PFSK-1 (cell line): ENCODE results near the gene SMPDL3A.

ENCODE experiments used
- FOXP2 ChIP-seq: optimal IDR thresholded peaks from 2 replicates; pipeline ENCODE3; 2011; ENCODE audit warnings: borderline replicate concordance, control low read depth, inconsistent platforms; ENCODE audit not compliant: insufficient read depth; ENCODE audit errors: extremely low read length, extremely low read depth
- POLR2AphosphoS5 ChIP-seq: IDR thresholded peaks from 2 replicates; pipeline ENCODE4 v1.6.1; 2012; ENCODE audit warnings: low read depth, mild to moderate bottlenecking, control low read depth, low read length, moderate library complexity
- REST ChIP-seq, 2 experiments: IDR thresholded peaks; 2 replicates each; pipeline versions ENCODE4 v1.6.1 to v1.8.0; 2011 to 2012; ENCODE audit warnings: low read depth in 2 of 2, low read length in 2 of 2, control low read depth in 1 of 2, inconsistent platforms in 1 of 2, mild to moderate bottlenecking in 1 of 2, moderate library complexity in 1 of 2; ENCODE audit not compliant: insufficient read depth in 1 of 2
- SIN3A ChIP-seq: IDR thresholded peaks from 2 replicates; pipeline ENCODE4 v1.6.1; 2012; ENCODE audit warnings: mild to moderate bottlenecking, low read length, moderate library complexity, borderline replicate concordance; ENCODE audit not compliant: insufficient read depth
- TAF1 ChIP-seq: IDR thresholded peaks from 2 replicates; pipeline ENCODE4 v1.6.1; 2012; ENCODE audit warnings: low read length, control low read depth, borderline replicate concordance; ENCODE audit not compliant: insufficient read depth

Gene SMPDL3A

GRCh38 chr6:122770835-122771601 is 18.0 kb upstream of the SMPDL3A start:
- TF ChIP-seq TAF1 (no peak), REST (IDR thresholded peaks at IDR 0.05; ENCODE audit: insufficient read depth in 1 of 2, low read depth in 2 of 2, low read length in 2 of 2) (no peak), POLR2AphosphoS5 (no peak), SIN3A (no peak)

- TF ChIP-seq POLR2AphosphoS5 (no peak), REST (IDR thresholded peaks at IDR 0.05; ENCODE audit: insufficient read depth in 1 of 2, low read depth in 2 of 2, low read length in 2 of 2) (no peak), TAF1 (no peak), FOXP2 (no peak), SIN3A (no peak)
Measured at GRCh38 chr6:122772724-122773415, 16.2 kb upstream of the SMPDL3A start.

- no peak for TF ChIP-seq TAF1
- no peak for TF ChIP-seq REST (IDR thresholded peaks at IDR 0.05; ENCODE audit: insufficient read depth in 1 of 2, low read depth in 2 of 2, low read length in 2 of 2)
- TF ChIP-seq FOXP2, result no peak
- no peak for TF ChIP-seq SIN3A
- TF ChIP-seq POLR2AphosphoS5, result no peak
Measured at GRCh38 chr6:122775975-122776374, 13.1 kb upstream of the SMPDL3A start.

GRCh38 chr6:122778302-122778701 is 10.8 kb upstream of the SMPDL3A start:
- no peak for TF ChIP-seq TAF1
- TF ChIP-seq POLR2AphosphoS5, result no peak
- TF ChIP-seq REST (IDR thresholded peaks at IDR 0.05; ENCODE audit: insufficient read depth in 1 of 2, low read depth in 2 of 2, low read length in 2 of 2), result no peak
- no peak for TF ChIP-seq SIN3A
- TF ChIP-seq FOXP2, result no peak
